Common myeloid progenitor, CD34-positive (primary cell): ENCODE data around the gene INO80C.

Source experiments
- CTCF ChIA-PET: fragments of 350-600 bp; sonication (Branson Sonifier 250); formaldehyde crosslinking; loops from one replicate; lab custom pipeline; 2021; ENCODE audit warnings: antibody characterized with exemption; lab: Charles Lee
- POLR2A ChIA-PET: fragments of 350-600 bp; sonication (Branson Sonifier 250); formaldehyde crosslinking; loops from one replicate; lab custom pipeline; 2021; ENCODE audit warnings: antibody characterized with exemption; lab: Charles Lee
- DNase-seq, 3 donors: peaks; one replicate each; pipeline versions ENCODE4 v3.0.0 to v3.0.0-alpha.2; 2013
- H3K27ac ChIP-seq, 2 experiments: 1 replicate in 1 of 2; 2 replicates in 1 of 2; pipeline ENCODE4 v1.7.0; 2013; ENCODE audit warnings: inconsistent platforms in 2 of 2, low read length in 2 of 2, mild to moderate bottlenecking in 2 of 2, low read depth in 1 of 2, moderate library complexity in 1 of 2; ENCODE audit not compliant: severe bottlenecking in 2 of 2, insufficient read depth in 1 of 2, poor library complexity in 1 of 2
- H3K27me3 ChIP-seq, 5 experiments: replicated peaks in 2 of 5; 1 replicate in 3 of 5; 2 replicates in 2 of 5; pipeline versions ENCODE4 v1.6.1 to v1.7.0; 2013; ENCODE audit warnings: low read length in 4 of 5, mild to moderate bottlenecking in 2 of 5, moderate library complexity in 2 of 5, inconsistent platforms in 1 of 5; ENCODE audit not compliant: insufficient read depth in 5 of 5, control insufficient read depth in 4 of 5
- H3K36me3 ChIP-seq, 4 experiments: 1 replicate in 2 of 4; 2 replicates in 2 of 4; pipeline versions ENCODE4 v1.6.1 to v1.7.0; 2013; ENCODE audit warnings: low read length in 3 of 4, control low read depth in 1 of 4, mild to moderate bottlenecking in 1 of 4; ENCODE audit not compliant: control insufficient read depth in 4 of 4, insufficient read depth in 4 of 4
- H3K4me1 ChIP-seq, 4 experiments: 1 replicate in 3 of 4; 2 replicates in 1 of 4; pipeline versions ENCODE4 v1.6.1 to v1.7.1; 2013; ENCODE audit warnings: low read length in 3 of 4, mild to moderate bottlenecking in 3 of 4, control low read depth in 1 of 4, inconsistent platforms in 1 of 4, moderate library complexity in 1 of 4; ENCODE audit not compliant: control insufficient read depth in 4 of 4, insufficient read depth in 4 of 4; ENCODE audit errors: control extremely low read depth in 1 of 4
- H3K4me3 ChIP-seq, 7 experiments: 1 replicate in 4 of 7; 2 replicates in 3 of 7; pipeline versions ENCODE4 v1.5.1 to v1.7.0; 2013; ENCODE audit warnings: mild to moderate bottlenecking in 7 of 7, low read length in 6 of 7, moderate library complexity in 6 of 7, inconsistent platforms in 2 of 7, low read depth in 2 of 7, control low read depth in 1 of 7; ENCODE audit not compliant: insufficient read depth in 4 of 7, control insufficient read depth in 1 of 7; ENCODE audit errors: extremely low read depth in 1 of 7
- H3K9me3 ChIP-seq, 5 experiments: 1 replicate in 4 of 5; 2 replicates in 1 of 5; pipeline versions ENCODE4 v1.6.1 to v1.7.1; 2013; ENCODE audit warnings: low read length in 4 of 5, mild to moderate bottlenecking in 2 of 5, inconsistent platforms in 1 of 5, low read depth in 1 of 5, moderate library complexity in 1 of 5; ENCODE audit not compliant: control insufficient read depth in 4 of 5, insufficient read depth in 2 of 5; ENCODE audit errors: control extremely low read depth in 1 of 5
- WGBS: methylation state at CpG from one replicate; pipeline ENCODE4 v1.1.5; 2013; ENCODE audit not compliant: insufficient coverage; 5-methylcytosine and 5-hydroxymethylcytosine counted together

Gene INO80C

GRCh38 chr18:35470435-35470834, 27.3 kb downstream of the INO80C start:
- Histone ChIP-seq H3K27ac (no peak overlapping the region), H3K4me1 (peaks cover 0 to 20% (median 8%) of the 10 kb centered on the region in 4 experiments), H3K9me3 (no peaks in the 10 kb centered on the region), H3K4me3 (no peak overlapping the region), H3K36me3 (peaks cover 0 to 18% (median 14%) of the 10 kb centered on the region in 4 experiments), H3K27me3 (no peaks in the 10 kb centered on the region)
- WGBS, result 100% methylated on average over 3 of the region's 6 CpGs
- CTCF ChIA-PET, result interaction anchor here (1.5 kb wide), 1 partner anchor 29 kb away, joined by 3 read pairs; no protein-coding TSS in a partner anchor
- POLR2A ChIA-PET, result interaction anchor here (0.5 to 0.6 kb wide), 2 partner anchors 29 to 84 kb away, joined by 3 read pairs; no protein-coding TSS in a partner anchor
- DNase-seq, result no peak

- H3K27ac ChIP-seq, result no peak overlapping the region
- CTCF ChIA-PET, result interaction anchor here (1.5 kb wide), 1 partner anchor 30 kb away, joined by 3 read pairs; no protein-coding TSS in a partner anchor
- H3K4me3 ChIP-seq, result no peak overlapping the region
- peaks cover 0 to 27% (median 9%) of the 10 kb centered on the region in 4 experiments for H3K4me1 ChIP-seq
- H3K27me3 ChIP-seq, result no peaks in the 10 kb centered on the region
- POLR2A ChIA-PET, result interaction anchor here (0.5 to 0.6 kb wide), 2 partner anchors 29 to 83 kb away, joined by 3 read pairs; no protein-coding TSS in a partner anchor
- no CpG with 5 or more reads among the region's 3 CpGs for WGBS
- peaks cover 0 to 18% (median 10%) of the 10 kb centered on the region in 4 experiments for H3K36me3 ChIP-seq
- H3K9me3 ChIP-seq, result no peaks in the 10 kb centered on the region
- DNase-seq, result no peak
These were observed 28.0 kb downstream of the INO80C start for GRCh38 chr18:35469725-35470124.

GRCh38 chr18:35468711-35469110, 29.0 kb downstream of the INO80C start:
- POLR2A ChIA-PET, result interaction anchor here (0.6 kb wide), 1 partner anchor 152 kb away, joined by 4 read pairs; no protein-coding TSS in a partner anchor

DNA sequence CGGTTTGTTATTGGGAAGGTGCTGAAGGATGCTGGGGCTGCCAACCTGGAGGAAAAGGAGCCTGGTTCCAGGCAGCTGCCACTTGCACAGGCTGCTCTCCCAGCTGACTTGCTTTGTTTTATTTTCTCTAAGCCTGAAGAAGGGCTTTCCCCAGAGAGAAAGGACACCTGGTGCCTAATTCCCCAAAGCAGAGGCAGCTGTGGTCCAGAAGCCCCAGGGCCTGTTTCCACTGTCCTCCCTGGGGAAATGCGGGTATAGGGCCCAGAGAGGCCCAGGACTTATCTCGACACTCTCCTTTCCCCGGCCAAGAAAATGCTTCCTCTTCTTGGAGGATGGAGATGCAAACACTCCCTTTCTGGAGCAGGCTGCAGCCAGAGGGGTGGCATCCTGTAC, 30.1 kb downstream of the INO80C start:
- POLR2A ChIA-PET, result no interaction called here

More at GRCh38 chr18:35468711-35469110, 29.0 kb downstream of the INO80C start:
- peaks cover 0 to 18% (median 4%) of the 10 kb centered on the region in 4 experiments for H3K36me3 ChIP-seq
- H3K27ac ChIP-seq, result no peak overlapping the region
- CTCF ChIA-PET, result interaction anchor here (1.5 kb wide), 1 partner anchor 31 kb away, joined by 3 read pairs; no protein-coding TSS in a partner anchor
- no peaks in the 10 kb centered on the region for H3K27me3 ChIP-seq
- H3K9me3 ChIP-seq, result no peaks in the 10 kb centered on the region
- H3K4me1 ChIP-seq, result peaks cover 7 to 37% (median 18%) of the 10 kb centered on the region in 4 experiments
- 100% methylated on average over 1 of the region's 2 CpGs for WGBS
- DNase-seq, result no peak
- no peak overlapping the region for H3K4me3 ChIP-seq

DNA sequence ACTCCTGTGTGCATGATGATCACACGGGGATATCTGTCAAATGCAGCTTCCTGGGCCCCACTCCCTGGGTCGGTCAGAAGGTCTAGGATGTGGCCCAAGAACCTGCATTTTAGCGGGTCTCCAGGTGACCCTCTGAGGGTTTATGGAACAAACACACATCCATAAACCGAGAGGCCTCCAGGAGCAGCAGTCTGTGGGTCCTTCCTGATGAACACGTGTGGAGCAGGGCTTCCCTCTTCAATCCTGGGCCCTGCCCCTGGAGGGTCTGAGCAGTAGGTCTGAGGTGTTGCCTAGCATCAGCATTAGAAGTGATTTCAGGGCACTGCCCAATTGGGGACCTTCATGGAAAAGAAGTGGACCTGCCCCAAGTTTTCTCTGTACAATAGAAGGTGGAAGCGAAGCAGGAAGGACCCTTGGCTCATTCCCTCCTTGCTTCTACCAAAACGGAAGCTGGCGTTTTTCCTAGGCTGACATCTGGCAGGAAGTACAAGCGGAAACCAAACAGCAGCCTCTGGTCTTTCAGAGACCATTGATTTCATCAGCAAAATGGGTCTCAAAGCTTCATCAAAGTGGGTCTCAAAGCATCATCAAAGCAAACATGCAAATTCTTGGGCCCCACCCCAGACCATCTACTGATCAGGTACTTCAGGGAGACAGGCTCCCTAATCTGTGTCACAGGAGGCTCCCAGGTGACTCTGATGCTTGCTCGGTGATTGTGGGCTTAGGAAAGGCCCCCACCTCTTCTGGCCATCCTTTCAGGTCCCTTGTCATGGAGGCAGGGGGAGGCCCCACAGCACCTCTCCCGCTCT, 30.7 kb downstream of the INO80C start:
- ChIA-PET CTCF (interaction anchor here (0.6 to 1.1 kb wide), 3 partner anchors 13 to 41 kb away, joined by 3 to 4 read pairs (median 3); no protein-coding TSS in a partner anchor), POLR2A (interaction anchor here (0.6 kb wide), 1 partner anchor 31 kb away, joined by 3 read pairs; no protein-coding TSS in a partner anchor)
- no peak for DNase-seq
- Histone ChIP-seq H3K36me3 (peaks cover 0 to 16% (median 1%) of the 10 kb centered on the region in 4 experiments), H3K27me3 (no peaks in the 10 kb centered on the region), H3K9me3 (no peaks in the 10 kb centered on the region), H3K4me1 (peaks cover 12 to 53% (median 34%) of the 10 kb centered on the region in 4 experiments), H3K27ac (peak overlapping the region in 1 of 2 experiments; percentile 3), H3K4me3 (no peak overlapping the region)
- WGBS, result 69% methylated on average over 10 of the region's 11 CpGs

More for the DNA sequence above, 30.1 kb downstream of the INO80C start:
- no peaks in the 10 kb centered on the region for H3K27me3 ChIP-seq
- no peaks in the 10 kb centered on the region for H3K9me3 ChIP-seq
- peak overlapping the region in 1 of 2 experiments; percentile 3 for H3K27ac ChIP-seq
- CTCF ChIA-PET, result interaction anchor here (0.6 kb wide), 1 partner anchor 42 kb away, joined by 3 read pairs; no protein-coding TSS in a partner anchor
- peaks cover 12 to 48% (median 29%) of the 10 kb centered on the region in 4 experiments for H3K4me1 ChIP-seq
- H3K4me3 ChIP-seq, result no peak overlapping the region
- WGBS, result 73% methylated on average over 4 of the region's 4 CpGs
- H3K36me3 ChIP-seq, result peaks cover 0 to 16% (median 1%) of the 10 kb centered on the region in 4 experiments
- peak in 1 of 3 donors; percentile 28 for DNase-seq

GRCh38 chr18:35466334-35466733, 31.4 kb downstream of the INO80C start:
- WGBS, result 100% methylated on average over 3 of the region's 6 CpGs
- POLR2A ChIA-PET, result interaction anchor here (0.6 kb wide), 1 partner anchor 30 kb away, joined by 3 read pairs; no protein-coding TSS in a partner anchor
- no peak for DNase-seq
- no peaks in the 10 kb centered on the region for H3K27me3 ChIP-seq
- H3K4me1 ChIP-seq, result peaks cover 12 to 58% (median 34%) of the 10 kb centered on the region in 4 experiments
- CTCF ChIA-PET, result interaction anchor here (1.0 to 1.1 kb wide), 2 partner anchors 14 to 16 kb away, joined by 3 to 4 read pairs; no protein-coding TSS in a partner anchor
- H3K4me3 ChIP-seq, result no peak overlapping the region
- H3K9me3 ChIP-seq, result no peaks in the 10 kb centered on the region
- H3K27ac ChIP-seq, result no peak overlapping the region
- peaks cover 0 to 16% (median 1%) of the 10 kb centered on the region in 4 experiments for H3K36me3 ChIP-seq
